ENCODE data around the gene RABEP1.

GRCh38 chr17:5299383-5299782, 17.3 kb downstream of the RABEP1 start:
- TF ChIP-seq CTCF (IDR thresholded peaks at IDR 0.05) (no peak), USF2 (IDR thresholded peaks at IDR 0.05; ENCODE audit: borderline replicate concordance, low read depth, low read length) (no peak), RAD21 (IDR thresholded peaks at IDR 0.05; ENCODE audit: low read length) (no peak), TCF12 (IDR thresholded peaks at IDR 0.05) (no peak), MXI1 (IDR thresholded peaks at IDR 0.05; ENCODE audit: low read depth, low read length) (no peak), SIN3A (IDR thresholded peaks at IDR 0.05; ENCODE audit: borderline replicate concordance, low read depth, low read length) (no peak), CHD2 (IDR thresholded peaks at IDR 0.05; ENCODE audit: low read length, partially characterized antibody) (no peak), TAF1 (IDR thresholded peaks at IDR 0.05; ENCODE audit: borderline replicate concordance, low read depth, low read length) (no peak)
